ENCODE results near the gene TANGO6.

GRCh38 chr16:69077251-69077650 lies 233.9 kb downstream of the TANGO6 start:
- TF ChIP-seq CTCF (IDR thresholded peaks at IDR 0.05) (no peak), POLR2A (IDR thresholded peaks at IDR 0.05) (no peak)

Data from body of pancreas (tissue), 4 donors.